Loucy (cell line): ENCODE data around the gene SPRY4.

ENCODE experiments used
- CTCF ChIP-seq: fragments of 200-600 bp; sonication (generic); conservative IDR thresholded peaks from 2 replicates; pipeline ENCODE4 v1.5.1; 2014; ENCODE audit warnings: mild to moderate bottlenecking, antibody characterized with exemption, low read length
- EZH2phosphoT487 ChIP-seq: fragments of 200-600 bp; IDR thresholded peaks from 2 replicates; pipeline ENCODE4 v1.6.1; 2018; ENCODE audit warnings: antibody characterized with exemption, mild to moderate bottlenecking, moderate library complexity, borderline replicate concordance

GRCh38 chr5:142339781-142340180 is 15.0 kb upstream of the SPRY4 start:
- TF ChIP-seq CTCF = no peak
- no peak for TF ChIP-seq EZH2phosphoT487
